Neuronal stem cell (in vitro differentiated cells): ENCODE measurements around the gene ACP2.

Source experiments
- DNase-seq: peaks from one replicate; pipeline ENCODE4 v3.0.0-alpha.2; 2013; ENCODE audit warnings: low spot score
- H2AFZ ChIP-seq: one replicate; pipeline ENCODE4 v1.6.1; 2013; ENCODE audit warnings: mild to moderate bottlenecking, low read length, inconsistent platforms
- H2AK5ac ChIP-seq: 2 replicates; pipeline ENCODE4 v1.6.1; 2013; ENCODE audit warnings: low read depth, mild to moderate bottlenecking, inconsistent platforms, low read length, moderate library complexity, mixed read lengths
- H2BK120ac ChIP-seq: 2 replicates; pipeline ENCODE4 v1.6.1; 2013; ENCODE audit warnings: low read depth, mild to moderate bottlenecking, inconsistent platforms, low read length, moderate library complexity, mixed read lengths
- H2BK12ac ChIP-seq: one replicate; pipeline ENCODE4 v1.6.1; 2013; ENCODE audit warnings: low read length, inconsistent platforms
- H2BK15ac ChIP-seq: 2 replicates; pipeline ENCODE4 v1.6.1; 2013; ENCODE audit warnings: mild to moderate bottlenecking, low read length, inconsistent platforms, mixed read lengths
- H2BK5ac ChIP-seq: one replicate; pipeline ENCODE4 v1.6.1; 2013; ENCODE audit warnings: inconsistent platforms, mild to moderate bottlenecking, low read length, moderate library complexity
- H3K14ac ChIP-seq: one replicate; pipeline ENCODE4 v1.6.1; 2013; ENCODE audit warnings: low read length, inconsistent platforms
- H3K18ac ChIP-seq: 2 replicates; pipeline ENCODE4 v1.6.1; 2013; ENCODE audit warnings: low read length, inconsistent platforms
- H3K23ac ChIP-seq: 2 replicates; pipeline ENCODE4 v1.6.1; 2013; ENCODE audit warnings: low read depth, mild to moderate bottlenecking, mixed read lengths, low read length, inconsistent platforms; ENCODE audit not compliant: poor library complexity
- H3K27ac ChIP-seq: replicated peaks from 3 replicates; pipeline ENCODE4 v1.5.1; 2013; ENCODE audit warnings: low read length, inconsistent platforms
- H3K27me3 ChIP-seq, 3 experiments: 2 replicates each; pipeline ENCODE4 v1.6.1; 2013; ENCODE audit warnings: low read length in 3 of 3, mild to moderate bottlenecking in 2 of 3, inconsistent platforms in 1 of 3, low read depth in 1 of 3, mixed read lengths in 1 of 3, moderate library complexity in 1 of 3; ENCODE audit not compliant: control insufficient read depth in 3 of 3, insufficient read depth in 3 of 3
- H3K36me3 ChIP-seq, 2 donors: replicated peaks in 1 of 2; 2 replicates each; pipeline ENCODE4 v1.6.1; 2013; ENCODE audit warnings: low read length in 2 of 2; ENCODE audit not compliant: control insufficient read depth in 2 of 2, insufficient read depth in 2 of 2
- H3K4ac ChIP-seq: 2 replicates; pipeline ENCODE4 v1.6.1; 2013; ENCODE audit warnings: inconsistent platforms, mild to moderate bottlenecking, low read length, moderate library complexity
- H3K4me1 ChIP-seq, 2 donors: 1 replicate in 1 of 2; 2 replicates in 1 of 2; pipeline ENCODE4 v1.6.1; 2013; ENCODE audit warnings: low read length in 2 of 2, low read depth in 1 of 2; ENCODE audit not compliant: control insufficient read depth in 2 of 2, insufficient read depth in 1 of 2
- H3K4me2 ChIP-seq: one replicate; pipeline ENCODE4 v1.6.1; 2013; ENCODE audit warnings: mild to moderate bottlenecking, low read length, inconsistent platforms; ENCODE audit not compliant: insufficient read depth, poor library complexity, severe bottlenecking
- H3K4me3 ChIP-seq, 2 donors: 2 replicates each; pipeline ENCODE4 v1.5.1; 2013; ENCODE audit warnings: low read length in 2 of 2, mild to moderate bottlenecking in 2 of 2, inconsistent platforms in 1 of 2, moderate library complexity in 1 of 2
- H3K79me1 ChIP-seq: one replicate; pipeline ENCODE4 v1.6.1; 2013; ENCODE audit warnings: low read depth, mild to moderate bottlenecking, inconsistent platforms, low read length, moderate library complexity
- H3K9ac ChIP-seq: one replicate; pipeline ENCODE4 v1.6.1; 2013; ENCODE audit warnings: mild to moderate bottlenecking, low read depth, low read length, inconsistent platforms; ENCODE audit not compliant: poor library complexity
- H3K9me3 ChIP-seq, 2 donors: replicated peaks in 1 of 2; 2 replicates each; pipeline versions ENCODE3 to v1.6.1; 2013; ENCODE audit warnings: low read length in 2 of 2, mild to moderate bottlenecking in 2 of 2, inconsistent platforms in 1 of 2, low read depth in 1 of 2, mixed read lengths in 1 of 2, moderate library complexity in 1 of 2; ENCODE audit not compliant: control insufficient read depth in 2 of 2, insufficient read depth in 1 of 2
- H4K8ac ChIP-seq: one replicate; pipeline ENCODE4 v1.6.1; 2013; ENCODE audit warnings: low read depth, mild to moderate bottlenecking, inconsistent platforms, low read length, moderate library complexity
- H4K91ac ChIP-seq: one replicate; pipeline ENCODE4 v1.6.1; 2013; ENCODE audit warnings: low read length, low read depth, mild to moderate bottlenecking, inconsistent platforms; ENCODE audit not compliant: poor library complexity
- whole genome bisulfite sequencing, 2 donors: extraction: QIAGEN DNeasy Blood & Tissue Kit; methylation state at CpG; one replicate each; pipeline ENCODE4 v1.1.7; 2013; ENCODE audit warnings: missing lambda C conversion rate in 2 of 2, mixed read lengths in 1 of 2; ENCODE audit not compliant: insufficient read length in 2 of 2, insufficient replicate concordance in 1 of 2; ENCODE audit errors: extremely low coverage in 2 of 2; 5-methylcytosine and 5-hydroxymethylcytosine counted together

The ACP2 gene

GRCh38 chr11:47258317-47258902 is 9.8 kb upstream of the ACP2 start:
- Histone ChIP-seq H3K27ac (peak overlapping the region; percentile 79), H2BK15ac (no peak overlapping the region), H3K18ac (peak overlapping the region; percentile 88), H2BK5ac (peak overlapping the region; percentile 97), H2BK12ac (no peak overlapping the region), H4K91ac (no peak overlapping the region), H3K23ac (no peak overlapping the region), H3K27me3 (no peaks in the 10 kb centered on the region), H3K9me3 (no peaks in the 10 kb centered on the region), H3K36me3 (peaks cover 0 to 4% of the 10 kb centered on the region in 2 donors), H3K4me1 (peaks cover 13 to 27% of the 10 kb centered on the region in 2 donors), H2AK5ac (peak overlapping the region; percentile 85), H3K79me1 (peaks cover 5% of the 10 kb centered on the region), H3K4ac (peak overlapping the region; percentile 68), H4K8ac (no peak overlapping the region), H3K4me2 (no peak overlapping the region), H3K9ac (no peak overlapping the region), H3K4me3 (peak overlapping the region in 1 of 2 donors; percentile 33), H2AFZ (peak overlapping the region; percentile 92), H3K14ac (no peak overlapping the region), H2BK120ac (no peak overlapping the region)
- DNase-seq = no peak
- WGBS, 2 donors = no CpG with 5 or more reads among the region's 11 CpGs

- WGBS, 2 donors = no CpG with 5 or more reads among the region's 15 CpGs
- Histone ChIP-seq H3K4me2 (peak within 1 kb of the TSS; percentile 57), H3K4me3 (peak within 1 kb of the TSS in 1 of 2 donors; percentile 33), H3K9ac (peak within 1 kb of the TSS; percentile 80), H3K14ac (no peak within 1 kb of the TSS), H3K4ac (peak within 1 kb of the TSS; percentile 68), H3K18ac (peak within 1 kb of the TSS; percentile 91), H3K4me1 (peaks cover 13 to 27% of the 10 kb centered on the region in 2 donors), H4K91ac (no peak within 1 kb of the TSS), H2BK120ac (peak within 1 kb of the TSS; percentile 67), H3K79me1 (peaks cover 5% of the 10 kb centered on the region), H2AFZ (peak within 1 kb of the TSS; percentile 92), H3K9me3 (no peaks in the 10 kb centered on the region), H2BK15ac (peak within 1 kb of the TSS; percentile 64), H2BK12ac (no peak within 1 kb of the TSS), H3K27me3 (no peaks in the 10 kb centered on the region), H3K27ac (peak within 1 kb of the TSS; percentile 79), H2BK5ac (peak within 1 kb of the TSS; percentile 97), H3K36me3 (peaks cover 0 to 4% of the 10 kb centered on the region in 2 donors), H2AK5ac (peak within 1 kb of the TSS; percentile 86), H3K23ac (no peak within 1 kb of the TSS), H4K8ac (no peak within 1 kb of the TSS)
- peak; percentile 58 for DNase-seq
Observed at GRCh38 chr11:47257517-47258316, 9.1 kb upstream of the ACP2 start, which contains the start of gene NR1H3. Gene NR1H3, plus strand, starts transcription at chr11:47257996. Its CDS starts 1,221 bp downstream, at chr11:47259217.

GRCh38 chr11:47257177-47257516 is 8.5 kb upstream of the ACP2 start:
- H3K79me1 ChIP-seq = peaks cover 5% of the 10 kb centered on the region
- peak overlapping the region; percentile 97 for H2BK5ac ChIP-seq
- peak overlapping the region; percentile 92 for H2AFZ ChIP-seq
- H3K4me2 ChIP-seq = peak overlapping the region; percentile 57
- H3K23ac ChIP-seq = no peak overlapping the region
- no peak overlapping the region for H2BK12ac ChIP-seq
- peak overlapping the region; percentile 86 for H2AK5ac ChIP-seq
- H4K91ac ChIP-seq = no peak overlapping the region
- WGBS, 2 donors = no CpG with 5 or more reads among the region's 2 CpGs
- peak overlapping the region; percentile 18 for H3K4ac ChIP-seq
- H3K18ac ChIP-seq = peak overlapping the region; percentile 91
- H3K36me3 ChIP-seq = peaks cover 0 to 4% of the 10 kb centered on the region in 2 donors
- peak overlapping the region; percentile 79 for H3K27ac ChIP-seq
- peaks cover 13 to 27% of the 10 kb centered on the region in 2 donors for H3K4me1 ChIP-seq
- DNase-seq = no peak
- H3K14ac ChIP-seq = no peak overlapping the region
- peak overlapping the region; percentile 64 for H2BK15ac ChIP-seq
- H2BK120ac ChIP-seq = peak overlapping the region; percentile 67
- peak overlapping the region in 1 of 2 donors; percentile 33 for H3K4me3 ChIP-seq
- H3K9me3 ChIP-seq = no peaks in the 10 kb centered on the region
- no peaks in the 10 kb centered on the region for H3K27me3 ChIP-seq
- peak overlapping the region; percentile 80 for H3K9ac ChIP-seq
- H4K8ac ChIP-seq = no peak overlapping the region

GRCh38 chr11:47256374-47256773 is 7.8 kb upstream of the ACP2 start:
- no peak overlapping the region for H2BK5ac ChIP-seq
- H3K4me1 ChIP-seq = peaks cover 13 to 27% of the 10 kb centered on the region in 2 donors
- H2AK5ac ChIP-seq = no peak overlapping the region
- no peak overlapping the region for H3K4me2 ChIP-seq
- H4K8ac ChIP-seq = no peak overlapping the region
- WGBS, 2 donors = no CpG with 5 or more reads among the region's 6 CpGs
- no peak overlapping the region for H3K18ac ChIP-seq
- no peak overlapping the region for H2AFZ ChIP-seq
- no peak overlapping the region for H3K27ac ChIP-seq
- no peak overlapping the region for H2BK12ac ChIP-seq
- no peak for DNase-seq
- no peak overlapping the region for H4K91ac ChIP-seq
- no peak overlapping the region for H3K14ac ChIP-seq
- H3K9me3 ChIP-seq = no peaks in the 10 kb centered on the region
- no peaks in the 10 kb centered on the region for H3K36me3 ChIP-seq
- no peak overlapping the region for H3K9ac ChIP-seq
- H3K79me1 ChIP-seq = peaks cover 5% of the 10 kb centered on the region
- no peaks in the 10 kb centered on the region for H3K27me3 ChIP-seq
- no peak overlapping the region for H2BK15ac ChIP-seq
- H3K23ac ChIP-seq = no peak overlapping the region
- no peak overlapping the region for H2BK120ac ChIP-seq
- no peak overlapping the region for H3K4ac ChIP-seq
- H3K4me3 ChIP-seq = no peak overlapping the region
